ENCODE measurements around the gene OR1N2.
"Not testable (repeated sequence)": the region's sequence is repeated elsewhere in the genome, so short reads cannot be mapped to it uniquely, and the experiment has no call there.

Gene OR1N2, protein sequence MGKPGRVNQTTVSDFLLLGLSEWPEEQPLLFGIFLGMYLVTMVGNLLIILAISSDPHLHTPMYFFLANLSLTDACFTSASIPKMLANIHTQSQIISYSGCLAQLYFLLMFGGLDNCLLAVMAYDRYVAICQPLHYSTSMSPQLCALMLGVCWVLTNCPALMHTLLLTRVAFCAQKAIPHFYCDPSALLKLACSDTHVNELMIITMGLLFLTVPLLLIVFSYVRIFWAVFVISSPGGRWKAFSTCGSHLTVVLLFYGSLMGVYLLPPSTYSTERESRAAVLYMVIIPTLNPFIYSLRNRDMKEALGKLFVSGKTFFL

DNA sequence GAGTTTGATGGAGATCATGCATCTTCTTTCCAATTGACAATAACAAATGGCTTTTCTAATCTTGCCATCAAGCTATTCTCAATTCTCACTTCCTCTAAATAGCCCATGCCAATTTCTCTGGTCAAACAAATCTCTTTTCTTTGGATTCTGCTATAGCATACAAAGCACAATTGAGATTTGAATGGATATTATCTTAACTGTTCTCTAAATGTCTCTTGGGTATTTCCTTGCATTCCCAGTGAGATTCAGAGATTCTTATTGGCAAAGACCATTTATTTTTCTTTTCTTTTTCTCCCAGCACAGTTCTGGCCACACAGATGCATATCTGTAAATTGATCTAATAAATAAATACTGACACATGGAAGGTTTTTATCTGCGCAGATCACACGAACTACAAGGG is at the start of gene OR1N2:
TSS of gene OR1N2 (plus strand) at position 301 of the 400 bp plus-strand sequence. CDS start 100 bp downstream, outside the sequence.
- DNase-seq, result no peak

DNA sequence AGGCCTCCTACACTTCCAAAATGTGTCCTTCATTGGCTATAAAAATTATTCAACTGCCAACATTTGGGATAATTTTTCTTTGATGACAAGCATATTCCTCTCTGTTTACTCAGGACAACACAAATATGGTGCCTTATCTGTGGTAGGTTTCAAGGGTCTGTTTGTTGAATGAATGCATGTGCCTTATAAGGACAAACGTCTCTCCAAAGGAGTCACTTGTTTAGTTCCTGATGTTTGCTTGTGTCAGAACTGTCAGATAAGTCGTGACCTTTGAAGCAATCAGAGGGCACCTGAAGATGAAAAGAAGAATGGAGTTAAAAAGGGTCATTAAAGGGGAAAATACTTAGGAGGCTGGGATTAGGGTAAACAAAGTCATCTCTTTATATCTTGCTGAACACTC is 45.9 kb upstream of the OR1N2 start:
- DNase-seq, result no peak

DNA sequence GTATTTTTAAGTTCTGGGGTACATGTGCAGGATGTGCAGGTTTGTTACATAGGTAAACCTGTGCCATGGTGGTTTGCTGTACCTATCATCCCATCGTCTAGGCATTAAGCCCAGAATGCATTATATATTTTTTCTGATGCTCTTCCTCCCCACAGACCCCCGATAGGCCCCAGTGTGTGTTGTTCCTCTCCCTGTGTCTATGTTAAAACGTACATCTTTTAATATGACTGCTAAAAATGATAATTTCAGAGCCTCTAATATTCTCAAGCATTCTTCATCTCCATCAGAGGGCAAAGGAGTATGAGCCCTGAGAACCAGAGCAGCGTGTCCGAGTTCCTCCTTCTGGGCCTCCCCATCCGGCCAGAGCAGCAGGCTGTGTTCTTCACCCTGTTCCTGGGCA is 42.4 kb upstream of the OR1N2 start, which contains the start of gene OR1J2:
TSS of gene OR1J2 (plus strand) at position 301 of the 400 bp plus-strand sequence. CDS start at position 301, 0 bp downstream.
- DNase-seq, result no peak

DNA sequence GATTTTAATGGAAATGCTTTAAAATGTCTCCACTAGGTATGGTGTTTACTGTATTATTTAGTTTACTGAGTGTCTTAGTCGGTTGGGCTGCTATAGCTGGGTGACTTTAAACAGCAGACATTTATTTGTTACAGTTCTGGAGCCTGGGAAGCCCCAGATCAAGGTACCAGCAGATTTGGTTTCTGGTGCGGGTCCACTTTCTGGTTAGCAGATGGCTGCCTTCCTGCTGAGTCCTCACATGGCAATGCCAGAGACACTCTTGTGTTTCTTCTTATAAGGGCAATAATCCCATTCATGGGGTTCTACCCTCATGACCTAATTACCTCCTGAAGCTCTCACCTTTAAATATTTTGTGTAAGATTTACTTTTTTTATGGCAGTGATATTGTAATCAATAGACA is 34.7 kb upstream of the OR1N2 start:
- DNase-seq, result no peak

DNA sequence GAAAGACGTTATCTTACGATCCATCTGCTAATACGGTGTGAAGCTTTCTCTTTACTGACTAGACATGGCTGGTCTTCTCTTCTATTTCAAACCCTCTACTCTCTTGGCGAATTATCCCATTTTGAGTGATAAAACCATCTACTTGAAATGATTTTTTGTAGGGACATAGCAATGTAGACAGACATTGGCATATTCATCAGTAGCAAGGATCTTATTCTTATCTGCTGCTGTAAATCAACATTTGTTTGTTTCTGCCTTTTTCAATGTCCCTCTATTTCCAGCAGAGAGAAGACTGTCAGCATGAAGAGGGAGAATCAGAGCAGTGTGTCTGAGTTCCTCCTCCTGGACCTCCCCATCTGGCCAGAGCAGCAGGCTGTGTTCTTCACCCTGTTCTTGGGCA is 34.1 kb upstream of the OR1N2 start, which contains the start of gene OR1J4:
TSS of gene OR1J4 (plus strand) at position 301 of the 400 bp plus-strand sequence. CDS start at position 301, 0 bp downstream.
- no peak for DNase-seq

DNA sequence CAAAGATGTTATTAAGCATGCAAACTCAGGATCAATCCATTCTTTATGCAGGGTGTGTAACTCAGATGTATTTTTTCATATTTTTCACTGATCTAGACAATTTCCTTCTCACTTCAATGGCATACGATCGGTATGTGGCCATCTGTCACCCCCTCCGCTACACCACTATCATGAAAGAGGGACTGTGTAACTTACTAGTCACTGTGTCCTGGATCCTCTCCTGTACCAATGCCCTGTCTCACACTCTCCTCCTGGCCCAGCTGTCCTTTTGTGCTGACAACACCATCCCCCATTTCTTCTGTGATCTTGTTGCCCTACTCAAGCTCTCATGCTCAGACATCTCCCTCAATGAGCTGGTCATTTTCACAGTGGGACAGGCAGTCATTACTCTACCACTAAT is 33.5 kb upstream of the OR1N2 start:
- DNase-seq, result no peak

DNA sequence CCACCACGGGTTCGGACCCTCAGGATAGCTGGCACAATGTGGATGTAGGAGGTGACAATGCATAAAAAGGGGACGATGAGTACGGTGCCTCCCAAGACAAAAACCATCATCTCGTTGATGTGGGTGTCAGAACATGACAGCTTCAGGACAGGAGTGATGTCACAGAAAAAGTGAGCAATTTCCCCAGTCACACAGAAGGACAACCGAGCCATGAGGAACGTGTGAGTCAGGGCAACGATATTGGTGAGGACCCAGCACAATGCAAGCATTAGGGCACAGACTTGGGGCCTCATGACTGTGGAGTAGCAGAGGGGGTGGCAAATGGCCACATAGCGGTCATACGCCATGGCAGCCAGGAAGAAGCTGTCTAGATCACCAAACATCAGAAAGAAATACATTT is 26.3 kb upstream of the OR1N2 start:
- no peak for DNase-seq

DNA sequence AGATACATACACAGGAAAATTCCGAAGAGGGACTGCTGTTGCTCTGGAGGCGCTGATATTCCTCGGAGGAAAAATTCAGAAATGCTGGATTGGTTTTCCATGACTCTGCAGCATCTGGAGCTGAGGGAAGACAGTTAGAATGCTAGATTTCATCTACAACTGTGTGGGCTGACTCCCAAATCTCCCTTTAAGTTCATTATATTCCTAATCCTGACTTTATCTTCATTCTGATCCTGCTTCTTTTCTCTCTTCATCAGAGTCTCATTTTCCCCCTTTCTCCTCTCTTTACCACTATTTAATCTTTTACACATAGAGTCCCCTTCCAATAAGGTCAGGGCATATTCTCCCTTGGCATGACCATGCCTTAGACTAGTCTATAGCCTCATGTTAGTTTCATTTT is 25.7 kb upstream of the OR1N2 start, which contains the start of gene OR1N1:
TSS of gene OR1N1 (minus strand) at position 101 of the 400 bp plus-strand sequence. CDS start at position 101, 0 bp downstream.
- DNase-seq, result no peak

DNA sequence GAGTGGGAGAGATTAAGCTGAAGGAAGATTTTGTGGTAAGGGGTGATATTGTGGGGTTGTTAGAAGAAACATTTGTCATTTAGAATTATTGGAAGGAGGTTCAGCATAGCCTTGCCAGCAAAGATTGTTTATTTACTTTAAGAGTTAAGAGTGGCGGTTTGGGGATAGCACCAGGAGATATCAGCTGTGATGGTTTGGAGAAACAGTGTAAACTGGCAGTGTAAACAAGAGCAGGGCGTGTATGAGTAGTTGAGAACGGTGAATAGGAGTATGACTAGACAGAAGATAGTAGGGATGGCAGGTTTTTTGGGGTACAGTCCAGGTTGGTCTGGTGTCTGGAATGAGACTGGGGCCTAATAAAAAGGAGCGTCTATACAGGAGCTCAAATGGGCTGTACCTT is 21.8 kb upstream of the OR1N2 start:
- DNase-seq, result not testable (repeated sequence)

DNA sequence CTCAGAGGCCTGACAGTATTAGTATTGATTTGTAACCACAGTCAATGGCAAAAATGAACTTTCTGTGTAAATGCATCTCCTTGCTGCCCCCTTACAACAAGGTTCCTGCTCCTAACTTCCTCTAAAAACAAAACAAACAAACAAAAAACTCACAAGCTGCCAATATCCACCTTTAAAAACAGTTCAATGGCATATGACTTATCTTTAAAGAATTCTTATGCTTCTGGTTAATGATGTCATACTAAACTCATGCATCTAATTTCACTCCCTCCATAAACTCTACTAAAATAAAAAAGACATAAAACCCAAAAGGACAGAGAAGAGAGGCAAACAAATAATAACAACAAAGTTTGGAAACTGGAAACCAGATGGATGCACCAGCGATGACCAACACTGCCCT is 16.8 kb upstream of the OR1N2 start:
- DNase-seq, result no peak

DNA sequence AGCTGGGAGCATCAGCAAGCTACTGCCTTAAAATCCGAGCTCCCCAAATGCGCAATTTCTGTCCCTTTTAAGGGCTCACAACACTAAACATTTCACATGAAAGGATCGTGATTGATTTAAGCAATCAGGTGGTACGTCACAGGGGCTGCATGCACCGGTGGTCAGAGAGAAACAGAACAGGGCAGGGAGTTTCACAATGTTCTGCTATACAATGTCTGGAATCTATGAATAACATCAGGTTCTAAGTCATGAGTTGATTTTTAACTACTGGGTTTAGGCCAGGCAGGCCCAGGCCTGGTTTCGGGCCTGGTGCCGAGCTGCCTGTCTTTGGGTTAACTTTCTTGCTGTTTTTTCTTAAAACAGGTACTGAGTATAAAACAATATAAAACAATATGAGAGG is 15.8 kb upstream of the OR1N2 start:
- not testable (repeated sequence) for DNase-seq

DNA sequence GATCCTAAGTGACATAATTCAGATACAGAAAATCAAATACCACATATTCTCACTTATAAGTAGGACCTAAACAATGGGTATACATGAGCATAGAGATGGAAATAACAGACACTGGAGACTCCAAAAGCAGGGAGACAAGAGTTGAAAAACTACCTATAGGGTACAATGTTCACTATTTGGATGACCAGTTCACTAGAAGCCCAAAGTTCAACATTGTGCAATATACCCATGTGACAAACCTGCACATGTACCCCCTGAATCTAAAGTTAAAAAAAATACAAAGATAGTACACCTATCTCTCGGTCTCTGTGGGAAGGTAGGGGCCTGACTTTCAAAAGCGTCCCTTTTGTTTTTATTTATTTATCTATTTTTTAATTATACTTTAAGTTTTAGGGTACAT is 14.2 kb upstream of the OR1N2 start:
- DNase-seq, result no peak

DNA sequence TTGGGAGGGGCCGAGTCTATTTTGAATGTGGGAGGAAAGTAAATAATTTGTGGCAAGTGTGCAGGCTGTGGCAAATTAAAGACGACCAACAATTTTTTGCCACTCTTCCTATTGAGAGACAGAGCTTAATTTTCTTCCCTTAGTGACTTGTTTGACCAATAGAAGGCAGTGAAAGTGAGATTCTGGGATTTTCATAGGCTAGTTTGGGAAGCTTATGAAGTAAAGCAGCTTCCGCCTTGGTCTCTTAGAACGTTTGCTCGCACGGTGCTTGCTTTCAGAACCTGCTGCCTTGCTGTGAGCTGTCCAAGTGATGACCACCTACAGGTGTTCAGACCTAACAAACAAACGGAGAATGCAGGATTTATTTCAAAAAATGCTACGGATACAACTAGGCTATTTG is 6.7 kb upstream of the OR1N2 start:
- no peak for DNase-seq

DNA sequence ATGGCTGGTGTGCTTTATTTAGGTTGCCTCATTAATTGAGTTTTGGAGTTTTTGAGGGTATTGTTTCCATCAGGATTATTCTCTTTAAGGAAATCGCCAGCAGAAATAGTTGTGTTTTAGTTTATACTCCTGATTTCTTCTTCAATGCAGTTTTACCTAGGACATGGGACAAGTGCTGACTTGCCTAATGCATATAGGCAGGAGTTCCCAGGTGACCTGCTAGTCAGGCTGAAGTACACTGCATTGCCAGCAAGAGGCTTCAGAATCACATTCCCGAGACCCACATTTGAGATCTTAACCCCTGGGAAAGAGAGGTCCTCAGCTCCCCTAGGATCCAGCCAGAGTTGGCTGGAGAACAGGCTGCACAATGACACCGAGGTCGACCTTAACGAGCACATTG is 1.5 kb upstream of the OR1N2 start:
- DNase-seq, result no peak

DNA sequence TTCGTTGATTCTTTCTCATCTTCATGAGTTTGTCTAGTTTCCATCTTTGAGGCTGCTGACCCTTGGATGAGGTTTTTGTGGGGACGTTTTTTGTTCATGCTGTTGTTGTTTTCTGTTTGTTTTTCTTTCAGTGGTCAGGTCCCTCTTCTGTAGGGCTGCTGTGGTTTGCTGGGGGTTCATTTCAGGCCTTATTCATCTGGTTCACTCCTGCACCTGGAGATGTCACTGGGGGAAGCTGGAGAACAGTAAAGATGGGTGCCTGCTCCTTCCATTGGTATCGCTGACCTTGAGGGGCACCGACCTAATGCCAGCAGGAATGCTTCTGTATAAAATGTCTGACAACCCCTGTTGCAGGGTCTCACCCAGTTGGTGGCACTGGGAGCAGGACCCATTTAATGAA is 8.5 kb downstream of the OR1N2 start:
- DNase-seq, result no peak

DNA sequence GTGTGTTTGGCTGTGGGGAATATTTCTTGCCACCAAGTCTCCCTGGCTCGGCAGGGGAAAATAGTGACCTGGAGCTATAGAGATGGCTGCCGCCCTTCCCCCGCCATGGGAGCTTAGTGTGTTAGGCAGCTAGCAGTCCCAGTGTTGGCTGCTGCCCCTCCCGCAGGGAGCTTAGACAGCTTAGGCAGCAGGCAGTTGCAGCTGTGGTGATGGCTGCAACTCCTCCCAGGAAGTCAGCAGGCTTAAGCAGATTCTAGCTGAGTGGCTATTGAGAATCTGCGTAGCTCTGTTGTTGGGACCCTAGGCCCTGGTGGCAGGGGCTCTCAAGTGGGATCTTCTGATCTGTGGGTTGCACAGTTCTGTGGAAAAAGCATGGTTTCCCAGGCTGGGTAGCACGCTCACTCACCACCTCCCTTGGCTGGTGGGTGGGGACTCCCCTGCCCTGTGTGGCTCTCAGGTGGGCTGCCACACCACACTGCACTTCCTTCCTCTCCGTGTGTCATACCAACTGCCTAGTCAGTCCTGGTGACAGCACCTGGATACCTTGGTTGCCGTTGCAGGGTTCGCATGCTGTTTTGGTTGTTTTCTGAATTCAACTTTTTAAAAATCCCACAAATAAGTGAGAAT is 9.3 kb downstream of the OR1N2 start:
- no peak for DNase-seq

DNA sequence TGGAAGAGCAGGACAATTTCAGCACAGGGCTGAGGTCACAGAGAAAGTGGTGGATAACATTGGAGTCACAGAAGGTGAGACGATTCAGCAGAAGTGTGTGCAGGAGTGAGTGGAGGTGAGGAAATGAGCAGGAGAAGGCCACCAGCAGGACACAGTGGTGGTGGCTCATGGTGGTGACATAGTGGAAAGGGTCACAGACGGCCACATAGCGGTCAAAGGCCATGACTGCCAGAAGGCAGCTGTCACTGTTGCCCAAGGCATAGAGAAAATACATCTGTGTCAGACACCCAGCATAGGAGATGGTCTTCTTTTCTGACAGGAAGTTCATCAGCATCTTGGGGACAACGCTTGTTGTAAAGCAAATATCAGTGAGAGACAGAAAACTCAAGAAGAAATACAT is 15.0 kb downstream of the OR1N2 start:
- no peak for DNase-seq

DNA sequence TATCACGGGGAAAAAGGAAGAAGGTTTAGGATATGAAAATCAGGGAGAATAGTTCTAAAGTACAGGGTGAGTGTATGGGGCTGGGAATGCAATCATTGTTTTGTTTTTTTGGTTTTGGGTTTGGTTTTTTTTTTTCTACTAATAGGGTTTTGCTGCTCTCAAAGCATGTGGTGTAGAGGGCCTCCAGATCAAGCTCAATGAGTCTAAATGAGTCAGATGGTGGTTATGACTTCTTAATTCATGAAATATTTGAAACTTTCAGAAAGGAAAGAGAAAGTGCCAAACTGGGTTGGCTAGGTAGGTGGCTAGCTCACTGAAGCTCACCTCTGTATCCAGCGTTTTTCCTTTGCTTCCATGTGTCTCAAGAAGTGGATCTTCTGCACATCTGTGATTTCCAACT is 19.5 kb downstream of the OR1N2 start:
- no peak for DNase-seq

DNA sequence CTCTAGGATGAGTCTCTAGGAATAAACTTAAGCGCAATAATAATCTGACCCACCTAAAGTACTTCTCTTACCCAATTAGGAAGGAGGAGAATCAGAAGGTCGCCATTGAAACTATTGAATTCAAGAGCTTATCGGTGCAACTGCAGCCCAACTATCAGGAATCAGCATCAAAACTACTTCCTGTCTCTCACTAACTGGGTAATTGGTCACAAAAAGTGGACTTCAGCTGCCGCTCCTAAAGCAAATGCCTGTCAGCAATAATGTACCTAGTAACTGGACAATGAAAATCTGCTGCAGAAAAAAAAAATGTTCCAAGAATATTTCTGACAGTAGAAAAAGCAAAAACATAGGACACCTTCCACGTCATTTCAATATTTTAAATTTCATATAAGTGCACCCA is 27.0 kb downstream of the OR1N2 start:
- no peak for DNase-seq

DNA sequence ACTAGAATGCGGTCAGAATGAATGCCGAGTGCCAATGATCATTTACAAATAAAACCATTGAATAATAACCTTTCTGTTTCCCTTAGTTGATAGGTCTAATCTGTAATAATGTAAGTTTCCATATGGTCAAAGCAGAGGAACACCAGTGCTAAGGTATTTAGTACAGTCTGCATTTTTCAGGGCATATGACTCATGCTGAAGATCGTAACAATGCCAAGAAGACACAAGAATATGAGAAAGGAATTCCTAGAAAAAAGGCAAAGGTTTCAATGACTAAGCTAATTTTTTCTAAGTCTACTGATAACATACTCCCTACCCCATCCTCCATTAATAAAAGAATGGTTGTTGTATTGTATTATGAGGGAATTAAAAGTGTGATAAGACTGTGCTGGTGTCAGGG is 27.4 kb downstream of the OR1N2 start:
- DNase-seq, result no peak

DNA sequence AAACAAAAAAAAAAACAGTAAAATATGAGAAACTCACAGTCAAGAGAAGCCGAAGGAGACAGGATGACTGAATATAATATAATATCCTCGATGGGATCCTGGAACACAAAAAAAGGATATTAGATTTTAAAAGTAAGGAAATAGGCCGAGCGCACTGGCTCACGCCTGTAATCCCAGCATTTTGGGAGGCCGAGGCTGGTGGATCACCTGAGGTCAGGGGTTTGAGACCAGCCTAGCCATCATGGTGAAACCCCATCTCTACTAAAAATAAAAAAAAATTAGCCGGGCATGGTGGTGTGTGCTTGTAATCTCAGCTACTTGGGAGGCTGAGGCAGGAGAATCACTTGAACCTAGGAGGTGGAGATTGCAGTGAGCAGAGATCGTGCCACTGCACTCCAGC is 30.4 kb downstream of the OR1N2 start, which contains the start of gene OR1L8:
TSS of gene OR1L8 (minus strand) at position 101 of the 400 bp plus-strand sequence. CDS start 14,907 bp downstream, outside the sequence.
- DNase-seq, result not testable (repeated sequence)

Measured in CD4-positive, alpha-beta T cell treated with Interferon gamma for 1 hour (primary cell).